HCT116 (cell line): ENCODE measurements around the gene UMODL1. TPM values are rescaled to one million over a fixed set of nuclear protein-coding genes. Genes with fewer than 3 reads are reported as not detected.

Experiments used
- ATAC-seq: fragments of 200-7000 bp; cut with Tn5 transposase; 2 replicates; pipeline ENCODE4 v1.9.1; 2020; ENCODE audit warnings: mild to moderate bottlenecking, moderate library complexity
- BruUV-seq: library from RNA; stranded (reverse); fragments of 400-500 nt; replicated peaks from 2 replicates; lab custom pipeline; 2021; lab: Mats Ljungman, UMichigan
- CTCF ChIA-PET: fragments of 300-600 bp; sonication (Branson Sonifier 250); formaldehyde crosslinking; loops from one replicate; lab custom pipeline; 2021; ENCODE audit warnings: antibody characterized with exemption; lab: Charles Lee
- POLR2A ChIA-PET: fragments of 300-600, 350-600 bp; sonication (Branson Sonifier 250); formaldehyde crosslinking; loops from one replicate; lab custom pipeline; 2021; ENCODE audit warnings: antibody characterized with exemption; lab: Charles Lee
- RAD21 ChIA-PET, 2 experiments: fragments of 300-600 bp; sonication (Branson Sonifier 250); formaldehyde crosslinking; loops; one replicate each; lab custom pipeline; 2023; ENCODE audit warnings: low total read pairs in 2 of 2; ENCODE audit not compliant: uncharacterized antibody in 2 of 2, unreplicated experiment in 2 of 2, low non-redundant PET in 1 of 2; lab: Charles Lee
- DNase-seq: peaks from one replicate; pipeline ENCODE4 v3.0.0-alpha.2; 2010; ENCODE audit warnings: low read depth, low spot score
- H2AFZ ChIP-seq: fragments of 200-600 bp; shearing (Covaris generic), sonication (generic); 2 replicates; pipeline ENCODE4 v1.6.1; 2017; ENCODE audit warnings: low read depth, mixed run types, mixed read lengths, antibody characterized with exemption, low read length; ENCODE audit not compliant: poor library complexity, severe bottlenecking
- H3K27ac ChIP-seq: 2 replicates; pipeline ENCODE4 v1.5.1; 2012; ENCODE audit warnings: low read depth, low read length
- H3K27me3 ChIP-seq: fragments of 200-600 bp; sonication (generic); 2 replicates; pipeline ENCODE4 v1.6.1; 2016; ENCODE audit warnings: mixed run types, low read length, mixed read lengths; ENCODE audit not compliant: insufficient read depth
- H3K36me3 ChIP-seq, 2 experiments: fragments of 200-500 bp in 1 of 2; fragments of 200-600 bp in 1 of 2; sonication (Bioruptor generic) in 1 of 2; sonication (generic) in 1 of 2; 2 replicates each; pipeline versions ENCODE4 v1.5.1 to v1.6.1; 2014 to 2016; ENCODE audit warnings: low read length in 2 of 2, inconsistent platforms in 1 of 2, mixed read lengths in 1 of 2, mixed run types in 1 of 2; ENCODE audit not compliant: insufficient read depth in 2 of 2, control insufficient read depth in 1 of 2
- H3K4me1 ChIP-seq, 2 experiments: fragments of 200-600 bp in 1 of 2; sonication (generic) in 1 of 2; 2 replicates each; pipeline versions ENCODE4 v1.5.1 to v1.6.1; 2012 to 2017; ENCODE audit warnings: low read length in 2 of 2, inconsistent platforms in 1 of 2, mild to moderate bottlenecking in 1 of 2, mixed read lengths in 1 of 2, mixed run types in 1 of 2, moderate library complexity in 1 of 2; ENCODE audit not compliant: insufficient read depth in 2 of 2, control insufficient read depth in 1 of 2
- H3K4me2 ChIP-seq: fragments of 200-600 bp; sonication (generic); 2 replicates; pipeline ENCODE4 v1.6.1; 2017; ENCODE audit warnings: mixed run types, low read length, mixed read lengths
- H3K4me3 ChIP-seq, 2 experiments: fragments of 200-600 bp in 1 of 2; sonication (generic) in 1 of 2; replicated peaks in 1 of 2; 2 replicates each; pipeline ENCODE4 v1.5.1; 2011 to 2016; ENCODE audit warnings: low read length in 2 of 2, control low read depth in 1 of 2, low read depth in 1 of 2, mild to moderate bottlenecking in 1 of 2, mixed read lengths in 1 of 2, mixed run types in 1 of 2
- H3K79me2 ChIP-seq: fragments of 200-600 bp; sonication (generic); 2 replicates; pipeline ENCODE4 v1.6.1; 2017; ENCODE audit warnings: mild to moderate bottlenecking, mixed run types, low read length, moderate library complexity, mixed read lengths; ENCODE audit not compliant: insufficient read depth
- H3K9ac ChIP-seq: fragments of 200-600 bp; sonication (generic); 2 replicates; pipeline ENCODE4 v1.6.1; 2016; ENCODE audit warnings: low read length, mixed read lengths
- H3K9me2 ChIP-seq: fragments of 200-600 bp; sonication (generic), shearing (Covaris generic); 2 replicates; pipeline ENCODE4 v1.6.1; 2017; ENCODE audit warnings: mixed run types, mild to moderate bottlenecking, moderate library complexity; ENCODE audit not compliant: insufficient read depth
- H3K9me3 ChIP-seq, 2 experiments: fragments of 200-500 bp in 1 of 2; fragments of 200-600 bp in 1 of 2; sonication (Bioruptor generic) in 1 of 2; sonication (generic) in 1 of 2; 2 replicates each; pipeline ENCODE4 v1.6.1; 2014 to 2017; ENCODE audit warnings: low read length in 2 of 2, mixed read lengths in 2 of 2, inconsistent platforms in 1 of 2, low read depth in 1 of 2, mild to moderate bottlenecking in 1 of 2, mixed run types in 1 of 2, moderate library complexity in 1 of 2; ENCODE audit not compliant: control insufficient read depth in 1 of 2, insufficient read depth in 1 of 2
- H4K20me1 ChIP-seq: fragments of 200-600 bp; sonication (generic), shearing (Covaris generic); 2 replicates; pipeline ENCODE4 v1.6.1; 2017; ENCODE audit warnings: mixed run types, mild to moderate bottlenecking, moderate library complexity; ENCODE audit not compliant: insufficient read depth
- ELF1 ChIP-seq: IDR thresholded peaks from 2 replicates; pipeline ENCODE4 v1.6.1; 2012; ENCODE audit warnings: low read depth, borderline replicate concordance
- FOSL1 ChIP-seq: IDR thresholded peaks from 2 replicates; pipeline ENCODE4 v1.6.1; 2012; ENCODE audit warnings: low read depth
- JUND ChIP-seq: IDR thresholded peaks from 2 replicates; pipeline ENCODE4 v1.6.1; 2012
- POLR2A ChIP-seq: IDR thresholded peaks from 2 replicates; pipeline ENCODE4 v1.7.0; 2011; ENCODE audit warnings: borderline replicate concordance; ENCODE audit not compliant: insufficient read depth, insufficient read length; ENCODE audit errors: extremely low read depth
- RAD21 ChIP-seq: IDR thresholded peaks from 2 replicates; pipeline ENCODE4 v1.6.1; 2012; ENCODE audit warnings: low read depth, mild to moderate bottlenecking
- REST ChIP-seq: IDR thresholded peaks from 2 replicates; pipeline ENCODE4 v1.6.1; 2012; ENCODE audit warnings: low read depth
- SRF ChIP-seq: IDR thresholded peaks from 2 replicates; pipeline ENCODE4 v1.6.1; 2012; ENCODE audit warnings: low read depth
- YY1 ChIP-seq: IDR thresholded peaks from 2 replicates; pipeline ENCODE4 v1.6.1; 2011; ENCODE audit warnings: low read length, low read depth, moderate library complexity, mild to moderate bottlenecking; ENCODE audit not compliant: insufficient replicate concordance; ENCODE audit errors: extremely low read depth
- ZBTB33 ChIP-seq: IDR thresholded peaks from 2 replicates; pipeline ENCODE4 v1.6.1; 2011; ENCODE audit warnings: mild to moderate bottlenecking, low read length, moderate library complexity; ENCODE audit not compliant: insufficient replicate concordance; ENCODE audit errors: extremely low read depth
- ZFX ChIP-seq: fragments of 450-650 bp; IDR thresholded peaks from 2 replicates; pipeline ENCODE4 v1.6.1; 2017
- ZNF274 ChIP-seq: fragments of 200-500 bp; sonication (Bioruptor generic); IDR thresholded peaks from 2 replicates; pipeline ENCODE4 v1.6.1; 2014; ENCODE audit warnings: mild to moderate bottlenecking, low read depth, low read length, inconsistent platforms
- intact Hi-C: fragments of 100-400 bp; cut with micrococcal nuclease; formaldehyde crosslinking; loops from 2 replicates; pipeline ENCODE4 v1.10.0; 2022
- total RNA-seq: library from RNA; stranded (reverse); gene quantifications from one replicate; pipeline ENCODE4 v1.2.1, GENCODE V29; 2021; ENCODE audit not compliant: unreplicated experiment
- TF ChIP-seq, protein P1 (sequence below): IDR thresholded peaks from 2 replicates; pipeline ENCODE4 v1.6.1; 2012

The UMODL1 gene
- total RNA-seq, 1 experiment from 2014 or later = not detected

DNA sequence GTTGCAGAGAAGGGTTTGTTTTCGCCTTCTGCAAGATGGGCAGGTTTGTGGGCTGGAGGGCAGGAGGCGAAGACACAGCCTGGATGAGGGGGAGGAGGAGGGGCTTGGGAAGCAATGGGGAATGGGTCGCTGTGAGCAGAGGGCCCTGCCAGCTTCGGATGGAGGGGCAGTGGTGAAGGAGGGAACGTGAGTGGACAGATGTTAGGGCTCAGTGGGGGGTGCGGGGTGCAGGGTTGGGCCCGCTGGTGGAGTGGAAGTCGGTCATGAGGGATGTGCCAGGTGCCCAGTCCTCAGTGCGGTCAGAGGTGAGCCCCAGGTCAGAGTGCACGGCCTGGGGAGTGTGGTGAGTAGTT, 92.4 kb downstream of the UMODL1 start (continued):
- no peak for TF ChIP-seq YY1
- no peak for TF ChIP-seq ELF1
- TF ChIP-seq, protein P1, sequence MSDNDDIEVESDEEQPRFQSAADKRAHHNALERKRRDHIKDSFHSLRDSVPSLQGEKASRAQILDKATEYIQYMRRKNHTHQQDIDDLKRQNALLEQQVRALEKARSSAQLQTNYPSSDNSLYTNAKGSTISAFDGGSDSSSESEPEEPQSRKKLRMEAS = no peak
- no peak for TF ChIP-seq POLR2A
- TF ChIP-seq ZBTB33 = no peak
- TF ChIP-seq JUND = no peak

DNA sequence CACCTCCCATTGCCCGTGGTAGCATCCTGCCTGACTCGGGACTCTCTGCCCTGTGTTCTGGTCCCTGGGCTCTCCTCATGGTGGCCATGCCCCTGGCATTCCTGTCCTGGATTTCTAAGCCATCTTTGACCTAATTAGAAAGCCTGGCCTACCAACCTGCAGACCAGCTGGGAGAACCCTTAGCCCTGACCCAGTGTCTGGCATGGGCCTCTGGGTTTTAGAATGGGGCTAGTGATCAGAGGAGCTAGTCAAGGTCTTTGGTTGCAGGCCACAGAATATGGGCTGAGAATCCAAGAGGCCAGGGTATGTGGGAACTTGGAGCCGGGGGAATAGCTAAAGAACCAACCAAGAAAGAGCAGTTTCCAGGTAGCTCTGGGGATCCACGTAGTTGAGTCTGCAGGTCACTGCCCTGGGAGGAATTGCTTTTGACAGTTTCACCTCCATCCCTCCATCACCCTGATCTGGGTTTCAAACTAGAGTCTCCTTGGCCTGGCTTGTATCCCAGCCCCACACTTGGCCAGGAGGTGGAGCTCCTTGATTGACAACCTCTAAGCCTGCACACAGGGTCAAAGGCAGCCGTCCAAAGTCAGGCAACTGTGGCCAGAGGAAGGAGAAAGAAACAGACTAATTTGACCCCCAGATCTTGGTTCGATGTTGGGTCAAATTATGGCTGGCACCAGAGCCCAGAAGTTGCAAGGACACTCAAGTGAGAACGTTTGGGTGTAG, 93.1 kb downstream of the UMODL1 start:
- no peak overlapping the region for H3K27ac ChIP-seq
- no peak overlapping the region for H2AFZ ChIP-seq
- peaks cover 0 to 16% of the 10 kb centered on the region in 2 experiments; a peak in 2 of 4 replicates for H3K4me1 ChIP-seq
- no peak overlapping the region for H3K9ac ChIP-seq
- no peaks in the 10 kb centered on the region for H3K36me3 ChIP-seq
- H3K27me3 ChIP-seq = no peaks in the 10 kb centered on the region
- H3K4me2 ChIP-seq = no peak overlapping the region
- BruUV-seq = no TSS peak
- peak; percentile 29 for DNase-seq
- POLR2A ChIA-PET = interaction anchor here (1.0 kb wide), 1 partner anchor 95 kb away, joined by 4 read pairs; no protein-coding TSS in a partner anchor
- intact Hi-C loops = loop anchor here (1.0 to 2.0 kb wide), 2 partner anchors 95 to 286 kb away; no protein-coding TSS in a partner anchor
- CTCF ChIA-PET = interaction anchor here (1.0 to 1.8 kb wide), 2 partner anchors 95 to 145 kb away, joined by 5 to 26 read pairs; no protein-coding TSS in a partner anchor
- H3K9me3 ChIP-seq = no peaks in the 10 kb centered on the region
- H3K4me3 ChIP-seq = no peak overlapping the region
- H4K20me1 ChIP-seq = no peaks in the 10 kb centered on the region
- no peaks in the 10 kb centered on the region for H3K9me2 ChIP-seq
- ATAC-seq = peak; percentile 91
- H3K79me2 ChIP-seq = no peaks in the 10 kb centered on the region
- RAD21 ChIA-PET = interaction anchor here in 1 of 2 experiments (0.9 kb wide), 1 partner anchor 94 kb away, joined by 3 read pairs; no protein-coding TSS in a partner anchor
- TF ChIP-seq ZNF274 (no peak), RAD21 (peak; percentile 84), FOSL1 (no peak), REST (no peak), JUND (no peak), SRF (no peak), ZFX (no peak), POLR2A (no peak), ZBTB33 (no peak)
